Measurements from ENCODE around the gene PEMT.

DNA sequence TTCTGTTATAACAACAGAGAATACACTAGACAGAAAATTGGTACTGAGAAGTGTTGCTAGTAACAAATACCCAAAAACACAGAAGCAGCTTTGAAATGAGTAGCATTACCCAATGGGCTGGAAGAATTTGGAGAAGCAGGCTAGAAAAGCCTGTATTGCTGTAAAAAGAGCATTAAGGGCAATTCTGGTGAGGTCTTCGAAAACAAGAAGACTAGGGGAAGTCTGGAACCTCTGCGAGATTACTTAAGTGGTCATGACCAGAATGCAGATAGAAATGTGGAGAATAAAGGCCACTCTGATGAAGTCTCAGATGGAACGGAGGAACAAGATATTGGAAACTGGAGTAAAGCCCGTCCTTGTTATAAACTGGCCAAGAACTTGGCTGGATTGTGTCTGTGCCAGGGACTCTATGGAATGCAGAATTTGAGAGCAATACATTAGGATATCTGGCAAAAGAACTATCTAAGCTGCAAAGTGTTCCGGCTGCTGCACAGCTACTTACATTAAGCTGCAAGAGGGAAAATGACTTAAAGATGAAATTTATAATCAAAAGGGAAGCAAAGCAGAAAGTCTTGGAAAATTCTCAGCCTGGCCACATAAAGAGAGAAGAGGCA, 44.9 kb upstream of the PEMT start:
- TF ChIP-seq, protein P1, sequence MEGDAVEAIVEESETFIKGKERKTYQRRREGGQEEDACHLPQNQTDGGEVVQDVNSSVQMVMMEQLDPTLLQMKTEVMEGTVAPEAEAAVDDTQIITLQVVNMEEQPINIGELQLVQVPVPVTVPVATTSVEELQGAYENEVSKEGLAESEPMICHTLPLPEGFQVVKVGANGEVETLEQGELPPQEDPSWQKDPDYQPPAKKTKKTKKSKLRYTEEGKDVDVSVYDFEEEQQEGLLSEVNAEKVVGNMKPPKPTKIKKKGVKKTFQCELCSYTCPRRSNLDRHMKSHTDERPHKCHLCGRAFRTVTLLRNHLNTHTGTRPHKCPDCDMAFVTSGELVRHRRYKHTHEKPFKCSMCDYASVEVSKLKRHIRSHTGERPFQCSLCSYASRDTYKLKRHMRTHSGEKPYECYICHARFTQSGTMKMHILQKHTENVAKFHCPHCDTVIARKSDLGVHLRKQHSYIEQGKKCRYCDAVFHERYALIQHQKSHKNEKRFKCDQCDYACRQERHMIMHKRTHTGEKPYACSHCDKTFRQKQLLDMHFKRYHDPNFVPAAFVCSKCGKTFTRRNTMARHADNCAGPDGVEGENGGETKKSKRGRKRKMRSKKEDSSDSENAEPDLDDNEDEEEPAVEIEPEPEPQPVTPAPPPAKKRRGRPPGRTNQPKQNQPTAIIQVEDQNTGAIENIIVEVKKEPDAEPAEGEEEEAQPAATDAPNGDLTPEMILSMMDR (IDR thresholded peaks at IDR 0.05; ENCODE audit: low read length): no peak
- TF ChIP-seq EZH2phosphoT487 (IDR thresholded peaks at IDR 0.05; ENCODE audit: low read length): no peak

All from MM.1S (cell line).